ENCODE results near the gene IER5.

Gene IER5

GRCh38 chr1:181135815-181136737 lies 47.6 kb downstream of the IER5 start:
- DNase-seq, result no peak

GRCh38 chr1:181136738-181137122 lies 48.2 kb downstream of the IER5 start:
- no peak for DNase-seq

GRCh38 chr1:181137217-181137743 lies 48.8 kb downstream of the IER5 start:
- DNase-seq, result no peak

GRCh38 chr1:181139631-181140061 lies 51.1 kb downstream of the IER5 start:
- DNase-seq, result no peak

- no peak for DNase-seq
Observed at GRCh38 chr1:181140398-181140797, 51.9 kb downstream of the IER5 start.

GRCh38 chr1:181140891-181141290 lies 52.4 kb downstream of the IER5 start:
- no peak for DNase-seq

GRCh38 chr1:181141431-181141910 lies 53.0 kb downstream of the IER5 start:
- DNase-seq, result no peak

All from NCI-H1694 (cell line).